Measurements from ENCODE around the gene STK11IP. TPM values are rescaled to one million over a fixed set of nuclear protein-coding genes. Genes with fewer than 3 reads are reported as not detected.

STK11IP gene
- total RNA-seq, 1 donor from 2014 or later, result 58.5 TPM

DNA sequence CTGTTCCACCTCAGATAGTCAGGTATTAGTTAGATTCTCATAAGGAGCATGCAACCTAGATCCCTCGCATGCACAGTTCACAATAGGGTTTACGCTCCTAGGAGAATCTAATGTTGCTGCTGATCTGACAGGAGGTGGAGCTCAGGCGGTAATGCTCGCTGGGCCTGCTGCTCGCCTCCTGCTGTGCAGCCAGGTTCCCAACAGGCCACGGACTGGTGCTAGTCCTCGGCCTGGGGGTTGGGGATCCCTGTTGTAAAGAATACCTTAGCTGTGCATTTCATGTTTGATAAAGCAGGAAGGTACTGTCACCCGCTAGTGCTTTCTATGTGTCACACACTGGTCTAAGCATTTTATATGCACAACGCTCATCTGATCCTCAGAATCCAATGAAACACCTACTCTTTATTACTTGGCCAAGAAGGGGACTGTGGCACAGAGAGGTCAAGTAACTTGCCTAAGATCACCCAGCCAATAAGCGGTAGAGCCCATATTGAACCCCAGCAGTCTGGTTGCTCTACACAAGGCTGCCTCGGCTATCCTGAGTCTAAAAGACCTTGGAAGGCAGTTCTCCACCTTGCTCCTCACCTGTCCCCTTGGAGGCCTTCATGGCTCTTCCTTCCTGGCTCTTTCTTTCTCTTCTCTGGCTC lies 65.6 kb downstream of the STK11IP start:
- ATAC-seq (no peak), DNase-seq (ENCODE audit: low spot score) (no peak)
- intact Hi-C loops (cut with DNase I), result no loop called here

DNA sequence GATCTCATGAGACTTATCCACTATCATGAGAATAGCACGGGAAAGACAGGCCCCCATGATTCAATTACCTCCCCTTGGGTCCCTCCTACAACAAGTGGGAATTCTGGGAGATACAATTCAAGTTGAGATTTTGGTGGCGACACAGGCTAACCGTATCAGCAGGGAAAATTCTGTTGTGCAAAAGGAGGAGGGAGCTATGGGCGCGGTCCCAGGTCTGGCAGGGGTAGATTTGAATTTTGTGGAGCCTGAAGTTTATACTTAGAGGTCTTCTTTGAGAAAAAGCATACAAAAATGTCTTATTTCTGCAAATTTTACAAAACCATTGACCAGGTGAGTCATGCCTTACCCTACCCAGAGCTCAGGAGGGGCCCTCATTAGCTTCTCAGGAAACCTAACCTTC lies 66.4 kb downstream of the STK11IP start:
- ATAC-seq, result no peak
- DNase-seq (ENCODE audit: low spot score), result no peak
- intact Hi-C loops (cut with DNase I), result no loop called here

DNA sequence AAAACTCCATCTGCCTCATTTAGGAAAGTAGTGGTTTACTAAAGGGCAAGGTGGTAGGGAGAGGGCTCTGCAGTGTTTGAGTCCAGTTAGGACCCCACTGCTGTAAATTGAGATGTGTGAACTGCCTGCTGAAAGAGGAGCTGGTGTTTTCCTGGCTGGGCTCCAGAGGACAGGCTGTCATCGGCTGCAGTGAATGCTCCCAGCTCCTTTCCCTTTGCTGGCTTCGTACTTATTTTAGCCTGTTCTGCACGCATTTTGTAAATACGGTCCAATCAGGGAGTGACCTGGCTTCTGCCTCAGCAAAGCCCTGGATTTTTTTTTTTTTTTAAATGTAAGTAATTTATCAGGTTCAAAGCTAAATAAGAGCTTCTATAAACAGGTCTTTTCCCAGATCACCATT lies 67.3 kb downstream of the STK11IP start:
- no peak for DNase-seq (ENCODE audit: low spot score)
- intact Hi-C loops (cut with DNase I), result no loop called here
- ATAC-seq, result peak; percentile 34

DNA sequence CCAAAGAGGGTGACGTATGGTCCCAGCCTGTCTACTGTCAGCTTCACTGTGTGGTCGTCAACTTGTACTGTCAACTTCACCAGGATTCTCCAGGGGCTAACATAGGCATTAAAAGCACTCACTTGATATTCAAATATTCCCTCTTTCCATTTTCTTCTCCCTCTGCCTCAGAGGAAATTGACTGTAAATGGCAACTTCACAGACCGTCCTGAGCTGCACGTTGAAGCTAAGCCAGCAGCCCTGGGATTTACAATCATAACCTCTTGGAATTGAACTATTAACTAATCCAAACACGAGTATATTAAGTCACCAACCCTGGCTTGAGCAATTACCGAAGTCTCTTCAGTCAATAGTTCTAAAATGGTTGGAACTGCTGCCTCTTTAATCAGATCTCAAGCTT lies 68.3 kb downstream of the STK11IP start:
- intact Hi-C loops (cut with DNase I), result no loop called here
- DNase-seq (ENCODE audit: low spot score), result no peak

More for the DNA sequence above, 68.3 kb downstream of the STK11IP start:
- ATAC-seq, result no peak

Small RNAs within 50 kb of the gene (microRNA-seq; reads per million reads assigned to microRNA genes)
- gene MIR3132, result 1.1 reads per million

Other genes starting within 250 kb of the STK11IP start
- 41.8 TPM for gene DNPEP, start 209.9 kb upstream of the STK11IP start, total RNA-seq
- 1.4 TPM for gene DES, start 179.5 kb upstream of the STK11IP start, total RNA-seq
- 7.2 TPM for gene SPEG, start 163.0 kb upstream of the STK11IP start, total RNA-seq
- gene GMPPA, start 99.0 kb upstream of the STK11IP start, total RNA-seq, result 25.9 TPM
- gene ASIC4, start 83.4 kb upstream of the STK11IP start, total RNA-seq, result 0.31 TPM
- 33.4 TPM for gene CHPF, start 54.0 kb upstream of the STK11IP start, total RNA-seq
- gene TMEM198, start 53.8 kb upstream of the STK11IP start, total RNA-seq, result 2.1 TPM
- 85.2 TPM for gene OBSL1, start 26.3 kb upstream of the STK11IP start, total RNA-seq
- 0.53 TPM for gene INHA, start 25.5 kb upstream of the STK11IP start, total RNA-seq
- gene SLC4A3, start 29.8 kb downstream of the STK11IP start, total RNA-seq, result 6.7 TPM